Erythroblast (primary cell): ENCODE results near the gene STAT6.

Experiments
- GATA1 ChIP-seq: IDR thresholded peaks from 2 replicates; pipeline ENCODE4 v1.6.1; 2011; ENCODE audit warnings: low read depth, mild to moderate bottlenecking, control low read depth, low read length, moderate library complexity
- POLR2A ChIP-seq: IDR thresholded peaks from 2 replicates; pipeline ENCODE4 v1.6.1; 2011; ENCODE audit warnings: mild to moderate bottlenecking, low read length

- no peak for TF ChIP-seq POLR2A
- TF ChIP-seq GATA1: no peak
These were observed 21.9 kb upstream of the STAT6 start for GRCh38 chr12:57133013-57133569.
